A549 (cell line): ENCODE results near the gene IL17RE.

Experiments
- MAX ChIP-seq: IDR thresholded peaks from 2 replicates; pipeline ENCODE4 v1.6.1; 2012
- RAD21 ChIP-seq, 2 experiments: fragments of >200 bp in 1 of 2; sonication (Bioruptor Twin) in 1 of 2; formaldehyde crosslinking in 1 of 2; IDR thresholded peaks in 1 of 2; conservative IDR thresholded peaks in 1 of 2; 2 replicates in 1 of 2; 3 replicates in 1 of 2; pipeline ENCODE4 v1.6.1; 2012 to 2018; ENCODE audit warnings: inconsistent platforms in 1 of 2
- TF ChIP-seq, protein P1 (sequence below): fragments of >200 bp; sonication (Bioruptor Twin); formaldehyde crosslinking; IDR thresholded peaks from 3 replicates; pipeline ENCODE4 v1.5.1; 2016

GRCh38 chr3:9933561-9934234 lies 31.1 kb downstream of the IL17RE start, which contains the start of gene CRELD1:
- TF ChIP-seq, protein P1, sequence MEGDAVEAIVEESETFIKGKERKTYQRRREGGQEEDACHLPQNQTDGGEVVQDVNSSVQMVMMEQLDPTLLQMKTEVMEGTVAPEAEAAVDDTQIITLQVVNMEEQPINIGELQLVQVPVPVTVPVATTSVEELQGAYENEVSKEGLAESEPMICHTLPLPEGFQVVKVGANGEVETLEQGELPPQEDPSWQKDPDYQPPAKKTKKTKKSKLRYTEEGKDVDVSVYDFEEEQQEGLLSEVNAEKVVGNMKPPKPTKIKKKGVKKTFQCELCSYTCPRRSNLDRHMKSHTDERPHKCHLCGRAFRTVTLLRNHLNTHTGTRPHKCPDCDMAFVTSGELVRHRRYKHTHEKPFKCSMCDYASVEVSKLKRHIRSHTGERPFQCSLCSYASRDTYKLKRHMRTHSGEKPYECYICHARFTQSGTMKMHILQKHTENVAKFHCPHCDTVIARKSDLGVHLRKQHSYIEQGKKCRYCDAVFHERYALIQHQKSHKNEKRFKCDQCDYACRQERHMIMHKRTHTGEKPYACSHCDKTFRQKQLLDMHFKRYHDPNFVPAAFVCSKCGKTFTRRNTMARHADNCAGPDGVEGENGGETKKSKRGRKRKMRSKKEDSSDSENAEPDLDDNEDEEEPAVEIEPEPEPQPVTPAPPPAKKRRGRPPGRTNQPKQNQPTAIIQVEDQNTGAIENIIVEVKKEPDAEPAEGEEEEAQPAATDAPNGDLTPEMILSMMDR: no peak
- TF ChIP-seq MAX: peak; percentile 86; the same call in 1 of the 2 replicates
- no peak for TF ChIP-seq RAD21 (conservative IDR thresholded peaks at IDR 0.05 in 1 of 2, IDR thresholded peaks at IDR 0.05 in 1 of 2)
